HUES6 (cell line): ENCODE measurements around the gene NRP2.
A peak's percentile ranks its signal among the peaks of the same experiment; 100 is the strongest.

Experiments used
- H3K27ac ChIP-seq: 2 replicates; pipeline ENCODE4 v1.7.0; 2013; ENCODE audit warnings: low read depth, mild to moderate bottlenecking, low read length, inconsistent platforms
- H3K27me3 ChIP-seq: 2 replicates; pipeline ENCODE4 v1.6.1; 2013; ENCODE audit warnings: low read length; ENCODE audit not compliant: control insufficient read depth, insufficient read depth
- H3K36me3 ChIP-seq: 2 replicates; pipeline ENCODE4 v1.6.1; 2013; ENCODE audit warnings: low read length; ENCODE audit not compliant: control insufficient read depth, insufficient read depth
- H3K4me1 ChIP-seq: 2 replicates; pipeline ENCODE4 v1.6.1; 2013; ENCODE audit warnings: low read length; ENCODE audit not compliant: control insufficient read depth, insufficient read depth
- H3K4me3 ChIP-seq: 2 replicates; pipeline ENCODE4 v1.5.1; 2013; ENCODE audit warnings: low read depth, low read length
- H3K9ac ChIP-seq: one replicate; pipeline ENCODE4 v1.6.1; 2013; ENCODE audit warnings: mild to moderate bottlenecking, low read length
- H3K9me3 ChIP-seq: 2 replicates; pipeline ENCODE4 v1.6.1; 2013; ENCODE audit warnings: low read depth, low read length; ENCODE audit not compliant: control insufficient read depth, insufficient read depth

Gene NRP2

DNA sequence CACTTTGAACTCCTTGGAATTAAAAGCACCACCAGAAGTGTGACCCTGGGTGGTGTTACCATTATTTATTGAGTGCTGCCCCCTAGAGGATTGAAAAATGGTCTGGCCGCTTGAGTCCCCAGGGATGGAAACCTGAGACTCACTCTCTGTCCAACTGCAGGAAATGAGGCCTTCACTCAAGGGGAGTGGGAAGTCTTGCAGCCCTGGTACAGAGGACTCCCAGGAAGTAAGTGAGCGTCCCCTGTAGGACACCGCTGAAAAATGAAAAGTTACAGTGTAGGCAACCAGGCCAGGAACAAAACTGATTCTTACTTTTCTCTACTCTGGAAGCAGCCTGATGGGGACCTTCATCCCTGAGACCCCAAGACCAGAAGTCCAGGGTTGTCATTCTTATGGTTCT, 2.2 kb upstream of the NRP2 start:
- peaks cover 26% of the 10 kb centered on the region for H3K27me3 ChIP-seq
- no peaks in the 10 kb centered on the region for H3K36me3 ChIP-seq
- H3K4me3 ChIP-seq: no peak overlapping the region
- peak overlapping the region; percentile 25 for H3K9ac ChIP-seq
- H3K9me3 ChIP-seq: no peaks in the 10 kb centered on the region
- no peak overlapping the region for H3K27ac ChIP-seq
- H3K4me1 ChIP-seq: peaks cover 42% of the 10 kb centered on the region

DNA sequence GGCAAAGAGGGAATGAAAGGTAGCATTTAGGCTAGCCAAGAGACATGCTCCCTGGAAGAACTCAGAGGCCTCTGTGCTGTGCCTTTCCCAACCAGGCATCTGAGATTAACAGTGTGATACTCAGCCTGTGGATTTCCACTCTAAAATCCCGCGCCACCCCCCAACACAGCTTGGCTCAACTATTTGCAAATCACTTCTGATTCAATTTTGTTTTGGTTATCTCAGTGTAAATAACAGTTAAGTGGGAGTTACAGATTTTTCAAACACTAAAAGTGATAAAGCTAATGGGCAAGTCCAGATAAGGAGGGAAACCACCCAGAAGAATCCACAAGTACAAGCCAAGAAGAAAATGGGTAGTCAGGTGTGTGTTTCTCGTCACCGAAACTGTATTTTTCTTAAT, 1.4 kb upstream of the NRP2 start:
- H3K4me3 ChIP-seq: no peak overlapping the region
- H3K9ac ChIP-seq: no peak overlapping the region
- peaks cover 35% of the 10 kb centered on the region for H3K4me1 ChIP-seq
- H3K27me3 ChIP-seq: peaks cover 35% of the 10 kb centered on the region
- no peak overlapping the region for H3K27ac ChIP-seq
- no peaks in the 10 kb centered on the region for H3K36me3 ChIP-seq
- H3K9me3 ChIP-seq: no peaks in the 10 kb centered on the region

DNA sequence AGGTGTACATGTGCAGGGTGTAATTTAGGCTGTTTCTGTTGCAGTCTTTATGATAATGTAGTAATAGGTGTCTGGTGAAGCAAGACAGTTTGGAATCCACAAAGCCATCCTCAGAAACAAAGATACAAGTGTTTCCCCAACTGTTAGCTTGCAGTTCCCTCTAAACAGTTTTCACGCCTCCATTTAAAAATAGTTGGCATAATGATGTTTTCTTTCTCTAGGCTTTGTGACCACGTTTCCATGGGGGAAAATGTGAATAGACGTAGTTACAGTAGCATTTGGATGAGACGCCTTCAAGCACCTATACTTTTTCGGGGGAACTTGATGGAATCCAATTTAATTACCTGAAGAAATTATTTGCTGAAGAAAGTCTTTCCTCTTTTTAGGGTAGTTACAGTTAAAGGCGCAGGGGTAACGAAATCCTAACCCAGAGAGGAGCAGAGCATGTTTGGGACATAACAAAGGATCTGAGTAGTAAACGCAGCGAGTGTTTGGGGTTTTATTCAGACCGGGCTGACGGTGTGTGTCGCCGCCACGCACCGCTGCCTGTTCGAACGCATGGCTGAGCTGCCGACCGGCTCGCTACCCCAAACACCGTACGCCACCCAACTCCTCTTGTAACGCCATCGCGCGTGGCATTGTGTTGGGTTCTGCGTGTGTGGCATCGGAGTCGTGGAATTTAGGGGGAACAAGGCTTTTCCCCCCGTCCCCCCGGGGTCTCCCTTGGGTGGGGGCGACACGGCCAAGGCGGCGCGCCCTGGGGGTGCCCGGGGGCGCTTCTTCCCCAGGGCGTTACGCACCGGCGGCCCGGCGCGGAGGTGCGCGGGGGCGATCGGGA, 681 bp upstream of the NRP2 start:
- no peaks in the 10 kb centered on the region for H3K36me3 ChIP-seq
- H3K4me1 ChIP-seq: peaks cover 35% of the 10 kb centered on the region
- no peaks in the 10 kb centered on the region for H3K9me3 ChIP-seq
- H3K27ac ChIP-seq: peak overlapping the region; percentile 41; the same call in 1 of the 2 replicates
- H3K27me3 ChIP-seq: peaks cover 42% of the 10 kb centered on the region
- peak overlapping the region; percentile 61 for H3K4me3 ChIP-seq
- peak overlapping the region; percentile 87 for H3K9ac ChIP-seq

- no peak overlapping the region for H3K27ac ChIP-seq
- peaks cover 54% of the 10 kb centered on the region for H3K27me3 ChIP-seq
These were observed 735 bp downstream of the NRP2 start for GRCh38 chr2:205682971-205683501.

DNA sequence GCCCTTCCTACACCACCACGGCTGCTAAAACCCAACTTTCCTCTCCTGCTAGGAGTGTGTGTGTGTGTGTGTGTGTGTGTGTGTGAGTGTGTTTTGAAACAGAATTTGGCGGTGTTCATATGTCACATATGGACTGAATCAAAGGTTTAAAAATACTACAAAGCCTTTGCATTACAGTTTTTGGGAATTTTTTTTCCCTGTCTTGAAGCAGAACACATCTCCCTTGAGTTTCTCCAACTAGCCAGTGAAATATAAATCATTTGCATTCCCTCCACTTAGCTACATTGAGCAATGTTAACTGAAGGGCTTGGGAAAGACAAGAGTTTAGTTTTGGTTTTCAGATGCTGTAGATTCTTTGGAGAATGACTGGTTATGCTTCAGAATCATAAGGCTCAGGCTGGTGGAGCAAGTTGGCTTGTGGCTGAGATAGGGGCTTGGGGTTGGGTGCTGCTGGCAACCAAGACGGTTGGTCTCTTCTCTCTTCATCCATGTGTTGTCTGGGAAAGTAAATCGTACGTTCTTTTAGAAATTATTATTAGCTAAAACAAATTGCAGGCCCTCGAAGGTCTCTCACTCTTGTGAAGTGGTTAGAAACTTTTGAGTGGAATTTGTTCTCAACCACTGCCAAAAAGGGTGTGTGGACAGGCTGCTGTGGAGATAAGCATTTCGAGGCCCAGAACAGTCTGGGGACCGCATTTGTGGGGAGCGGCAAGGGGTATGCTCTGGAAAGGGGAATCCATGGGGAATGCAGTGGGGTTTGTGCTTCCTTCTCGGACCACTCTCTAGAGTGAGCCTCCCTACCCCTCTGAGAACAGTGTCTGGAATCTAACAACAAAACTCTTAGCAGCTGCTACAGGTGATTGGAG, 1.4 kb downstream of the NRP2 start:
- H3K27ac ChIP-seq: no peak overlapping the region

More at GRCh38 chr2:205682971-205683501, 735 bp downstream of the NRP2 start:
- no peaks in the 10 kb centered on the region for H3K9me3 ChIP-seq
- peak overlapping the region; percentile 61 for H3K4me3 ChIP-seq
- peak overlapping the region; percentile 90 for H3K9ac ChIP-seq
- H3K4me1 ChIP-seq: peaks cover 49% of the 10 kb centered on the region
- no peaks in the 10 kb centered on the region for H3K36me3 ChIP-seq

GRCh38 chr2:205684871-205685313, 2.6 kb downstream of the NRP2 start:
- H3K27me3 ChIP-seq: peaks cover 54% of the 10 kb centered on the region
- H3K36me3 ChIP-seq: no peaks in the 10 kb centered on the region
- peak overlapping the region; percentile 61 for H3K4me3 ChIP-seq
- H3K9me3 ChIP-seq: no peaks in the 10 kb centered on the region
- peak overlapping the region; percentile 90 for H3K9ac ChIP-seq
- H3K27ac ChIP-seq: peak overlapping the region; percentile 52; the same call in 1 of the 2 replicates
- H3K4me1 ChIP-seq: peaks cover 50% of the 10 kb centered on the region

More for the DNA sequence above, 1.4 kb downstream of the NRP2 start:
- Histone ChIP-seq H3K36me3 (no peaks in the 10 kb centered on the region), H3K4me3 (peak overlapping the region; percentile 61), H3K4me1 (peaks cover 53% of the 10 kb centered on the region), H3K27me3 (peaks cover 54% of the 10 kb centered on the region), H3K9me3 (no peaks in the 10 kb centered on the region), H3K9ac (peak overlapping the region; percentile 90)

GRCh38 chr2:205685314-205686055, 3.2 kb downstream of the NRP2 start:
- H3K9ac ChIP-seq: peak overlapping the region; percentile 90
- no peaks in the 10 kb centered on the region for H3K36me3 ChIP-seq
- H3K27ac ChIP-seq: peak overlapping the region; percentile 52; the same call in 1 of the 2 replicates
- H3K4me3 ChIP-seq: peak overlapping the region; percentile 61
- H3K9me3 ChIP-seq: no peaks in the 10 kb centered on the region
- peaks cover 54% of the 10 kb centered on the region for H3K27me3 ChIP-seq
- peaks cover 46% of the 10 kb centered on the region for H3K4me1 ChIP-seq

- H3K9ac ChIP-seq: peak overlapping the region; percentile 90
- peaks cover 40% of the 10 kb centered on the region for H3K4me1 ChIP-seq
- peak overlapping the region; percentile 82; the same call in 1 of the 2 replicates for H3K27ac ChIP-seq
- H3K27me3 ChIP-seq: peaks cover 54% of the 10 kb centered on the region
- no peaks in the 10 kb centered on the region for H3K9me3 ChIP-seq
- H3K36me3 ChIP-seq: no peaks in the 10 kb centered on the region
- H3K4me3 ChIP-seq: peak overlapping the region; percentile 61
These were observed 3.9 kb downstream of the NRP2 start for GRCh38 chr2:205686056-205686782.

GRCh38 chr2:205686783-205687640, 4.7 kb downstream of the NRP2 start:
- peaks cover 36% of the 10 kb centered on the region for H3K4me1 ChIP-seq
- no peaks in the 10 kb centered on the region for H3K9me3 ChIP-seq
- H3K27me3 ChIP-seq: peaks cover 54% of the 10 kb centered on the region
- H3K9ac ChIP-seq: peak overlapping the region; percentile 90
- H3K4me3 ChIP-seq: peak overlapping the region; percentile 61
- H3K36me3 ChIP-seq: no peaks in the 10 kb centered on the region
- H3K27ac ChIP-seq: peak overlapping the region; percentile 82; the same call in 1 of the 2 replicates
